NCI-H748 (cell line): ENCODE measurements around the gene NDP.
A peak's percentile ranks its signal among the peaks of the same experiment; 100 is the strongest.
"Not testable (repeated sequence)": the region's sequence is repeated elsewhere in the genome, so short reads cannot be mapped to it uniquely, and the experiment has no call there.

Experiments
- DNase-seq: peaks from one replicate; lab custom pipeline; 2025; ENCODE audit not compliant: unreplicated experiment; lab: John Stamatoyannopoulos, UW

Gene NDP

GRCh38 chrX:43971966-43972961 lies 926 bp downstream of the NDP start:
- DNase-seq, result peak; percentile 38

GRCh38 chrX:43970528-43970927 lies 2.7 kb downstream of the NDP start:
- no peak for DNase-seq

- DNase-seq, result no peak
Observed at GRCh38 chrX:43969504-43970501, 3.4 kb downstream of the NDP start.

GRCh38 chrX:43968359-43968781 lies 4.8 kb downstream of the NDP start:
- no peak for DNase-seq

- no peak for DNase-seq
Observed at GRCh38 chrX:43964936-43965335, 8.3 kb downstream of the NDP start.

GRCh38 chrX:43963726-43964125 lies 9.5 kb downstream of the NDP start:
- DNase-seq, result no peak

GRCh38 chrX:43962636-43963035 lies 10.6 kb downstream of the NDP start:
- no peak for DNase-seq

GRCh38 chrX:43961699-43962098 lies 11.5 kb downstream of the NDP start:
- no peak for DNase-seq

GRCh38 chrX:43958529-43958928 lies 14.7 kb downstream of the NDP start:
- DNase-seq, result peak; percentile 80

GRCh38 chrX:43956034-43956433 lies 17.2 kb downstream of the NDP start:
- DNase-seq, result no peak

- no peak for DNase-seq
Observed at GRCh38 chrX:43953218-43953617, 20.0 kb downstream of the NDP start.

- peak; percentile 62 for DNase-seq
Observed at GRCh38 chrX:43949669-43950068, 23.5 kb downstream of the NDP start.

GRCh38 chrX:43940816-43941474 lies 32.2 kb downstream of the NDP start:
- DNase-seq, result peak; percentile 92

- peak; percentile 25 for DNase-seq
Observed at GRCh38 chrX:43939187-43939926, 33.8 kb downstream of the NDP start.

GRCh38 chrX:43922032-43922431 lies 51.2 kb downstream of the NDP start:
- not testable (repeated sequence) for DNase-seq

- DNase-seq, result not testable (repeated sequence)
Observed at GRCh38 chrX:43910772-43911171, 62.4 kb downstream of the NDP start.

GRCh38 chrX:43910012-43910411 lies 63.2 kb downstream of the NDP start:
- no peak for DNase-seq

GRCh38 chrX:43909141-43909540 lies 64.0 kb downstream of the NDP start:
- DNase-seq, result no peak

GRCh38 chrX:43899878-43900815 lies 73.0 kb downstream of the NDP start:
- DNase-seq, result no peak
